Breast epithelium (tissue), 3 donors: Measurements from ENCODE around the gene PDSS2.

Source experiments
- POLR2A ChIP-seq: fragments of 450-650 bp; IDR thresholded peaks from one replicate; pipeline ENCODE4 v1.6.1; 2016; ENCODE audit warnings: antibody characterized with exemption, mild to moderate bottlenecking, moderate library complexity
- POLR2AphosphoS5 ChIP-seq, 3 donors: sonication (generic); formaldehyde crosslinking; IDR thresholded peaks; one replicate each; pipeline ENCODE4 v1.6.1; 2017; ENCODE audit warnings: antibody characterized with exemption in 3 of 3
- TF ChIP-seq, protein P1 (sequence below), 3 donors: fragments of 450-650 bp; IDR thresholded peaks; one replicate each; pipeline ENCODE4 v1.5.1; 2016 to 2017; ENCODE audit warnings: antibody characterized with exemption in 3 of 3, mild to moderate bottlenecking in 3 of 3, moderate library complexity in 3 of 3

DNA sequence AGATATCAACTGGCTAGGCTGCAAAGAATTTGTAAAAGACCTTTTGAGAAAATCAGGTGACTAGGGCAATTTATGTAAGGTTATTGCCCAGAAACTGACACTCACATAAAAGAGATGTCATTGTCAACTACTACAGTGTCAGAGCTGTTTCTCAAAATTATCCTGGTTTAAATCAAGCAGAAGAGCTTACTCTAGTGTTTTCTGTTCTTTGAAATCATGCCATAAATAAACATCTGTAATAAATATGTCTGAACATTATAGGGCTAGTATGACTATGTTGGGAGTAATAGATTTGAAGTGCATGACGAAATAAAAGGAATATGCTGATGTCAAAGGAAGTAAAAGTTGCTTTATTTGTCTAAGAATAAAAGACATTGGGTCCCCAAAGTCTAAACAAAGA is 11.0 kb upstream of the PDSS2 start:
- TF ChIP-seq, protein P1, sequence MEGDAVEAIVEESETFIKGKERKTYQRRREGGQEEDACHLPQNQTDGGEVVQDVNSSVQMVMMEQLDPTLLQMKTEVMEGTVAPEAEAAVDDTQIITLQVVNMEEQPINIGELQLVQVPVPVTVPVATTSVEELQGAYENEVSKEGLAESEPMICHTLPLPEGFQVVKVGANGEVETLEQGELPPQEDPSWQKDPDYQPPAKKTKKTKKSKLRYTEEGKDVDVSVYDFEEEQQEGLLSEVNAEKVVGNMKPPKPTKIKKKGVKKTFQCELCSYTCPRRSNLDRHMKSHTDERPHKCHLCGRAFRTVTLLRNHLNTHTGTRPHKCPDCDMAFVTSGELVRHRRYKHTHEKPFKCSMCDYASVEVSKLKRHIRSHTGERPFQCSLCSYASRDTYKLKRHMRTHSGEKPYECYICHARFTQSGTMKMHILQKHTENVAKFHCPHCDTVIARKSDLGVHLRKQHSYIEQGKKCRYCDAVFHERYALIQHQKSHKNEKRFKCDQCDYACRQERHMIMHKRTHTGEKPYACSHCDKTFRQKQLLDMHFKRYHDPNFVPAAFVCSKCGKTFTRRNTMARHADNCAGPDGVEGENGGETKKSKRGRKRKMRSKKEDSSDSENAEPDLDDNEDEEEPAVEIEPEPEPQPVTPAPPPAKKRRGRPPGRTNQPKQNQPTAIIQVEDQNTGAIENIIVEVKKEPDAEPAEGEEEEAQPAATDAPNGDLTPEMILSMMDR (IDR thresholded peaks at IDR 0.05) = no peak
- TF ChIP-seq POLR2AphosphoS5 (IDR thresholded peaks at IDR 0.05) = no peak
- TF ChIP-seq POLR2A = no peak
